GM21723 (cell line): ENCODE results near the gene EIF3K.
"Not testable (repeated sequence)": the region's sequence is repeated elsewhere in the genome, so short reads cannot be mapped to it uniquely, and the experiment has no call there.

Source experiments
- ATAC-seq: cut with Tn5 transposase; IDR thresholded peaks from one replicate; pipeline ENCODE4 v1.9.1; 2021; ENCODE audit warnings: mild to moderate bottlenecking, moderate library complexity; ENCODE audit not compliant: unreplicated experiment

The EIF3K gene, protein sequence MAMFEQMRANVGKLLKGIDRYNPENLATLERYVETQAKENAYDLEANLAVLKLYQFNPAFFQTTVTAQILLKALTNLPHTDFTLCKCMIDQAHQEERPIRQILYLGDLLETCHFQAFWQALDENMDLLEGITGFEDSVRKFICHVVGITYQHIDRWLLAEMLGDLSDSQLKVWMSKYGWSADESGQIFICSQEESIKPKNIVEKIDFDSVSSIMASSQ

DNA sequence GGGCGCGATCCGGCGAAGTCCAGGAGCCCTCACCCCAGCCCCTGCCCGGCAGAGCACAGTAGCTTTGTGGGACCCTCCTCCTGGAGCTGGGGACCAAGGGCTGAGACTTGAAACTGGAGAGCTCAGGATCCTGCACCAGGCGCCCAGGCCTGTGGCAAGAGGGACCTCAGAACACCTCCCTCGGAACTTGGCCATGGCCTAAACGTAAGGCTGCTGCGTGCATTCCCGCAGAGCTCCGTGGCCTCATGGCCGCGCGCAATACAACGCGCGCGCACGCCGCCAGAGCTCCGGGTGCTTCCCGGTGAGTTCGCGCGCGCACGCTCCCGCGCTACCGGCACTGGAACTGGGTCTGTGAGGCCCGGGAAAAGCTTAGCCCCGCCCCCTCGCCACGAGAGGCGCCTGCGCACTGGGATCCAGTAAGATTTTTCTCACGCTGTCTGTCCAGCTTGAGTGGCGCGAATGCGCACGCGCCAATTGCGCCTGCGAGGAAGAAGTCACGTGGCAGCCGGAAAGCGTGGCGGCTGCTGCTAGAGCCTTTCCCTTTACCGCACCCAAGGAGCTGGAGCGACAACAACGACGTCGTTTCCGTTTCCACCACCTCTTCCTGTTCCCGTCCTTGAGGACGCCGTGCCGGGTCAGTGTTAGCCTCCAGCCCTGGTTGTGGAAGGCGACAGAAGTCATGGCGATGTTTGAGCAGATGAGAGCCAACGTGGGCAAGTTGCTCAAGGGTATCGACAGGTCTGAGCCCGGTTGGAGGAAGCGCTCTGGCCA lies at the start of gene EIF3K:
TSS of gene EIF3K (plus strand) at position 599 of the 771 bp plus-strand sequence. CDS start at position 680, 81 bp downstream.
- ATAC-seq = peak; percentile 45

DNA sequence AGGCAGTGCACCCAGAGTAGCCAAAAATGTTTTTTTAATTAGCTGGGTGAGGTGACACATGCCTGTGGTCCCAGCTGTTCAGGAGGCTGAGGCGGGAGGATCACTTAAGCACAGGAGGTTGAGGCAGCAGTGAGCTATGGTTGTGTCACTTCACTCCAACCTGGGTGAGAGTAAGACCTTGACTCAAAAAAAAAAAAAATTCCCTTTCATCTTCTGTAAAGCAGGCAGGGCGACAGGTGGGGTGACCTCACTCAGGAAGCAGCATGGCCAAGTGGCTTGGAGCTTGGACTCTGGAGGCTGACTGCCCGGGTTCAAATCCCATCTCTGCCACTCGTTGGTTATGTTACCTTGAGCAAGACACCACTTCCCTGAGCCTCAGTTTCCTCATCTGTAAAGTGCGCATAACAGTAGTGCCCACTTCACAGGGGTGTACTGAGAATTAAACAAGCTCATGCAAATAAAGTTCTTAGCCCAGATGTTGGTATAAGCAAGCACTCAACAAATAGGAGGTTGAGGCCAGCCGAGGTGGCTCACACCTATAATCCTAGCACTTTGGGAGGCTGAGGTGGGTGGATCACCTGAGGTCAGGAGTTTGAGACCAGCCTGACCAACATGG lies 49.5 kb upstream of the EIF3K start:
- no peak for ATAC-seq

DNA sequence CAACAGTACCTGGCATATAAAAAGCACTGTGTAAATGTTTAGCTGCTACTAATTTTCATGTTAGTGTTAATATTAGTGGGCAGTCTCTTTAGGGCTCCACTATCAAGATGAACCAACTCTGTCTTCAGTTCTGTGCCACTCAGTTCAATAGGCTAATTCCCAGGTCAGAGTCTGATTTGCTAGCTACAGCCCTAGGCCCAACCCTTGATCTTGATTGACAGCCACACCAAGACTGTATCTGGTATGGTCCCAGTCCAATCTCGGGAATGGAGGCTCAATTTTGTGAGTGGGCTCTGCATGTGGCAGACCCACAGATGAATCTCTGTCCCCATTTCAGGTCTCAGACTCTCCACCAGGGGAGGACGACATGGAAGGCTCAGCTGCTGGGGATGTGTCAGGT lies 47.3 kb upstream of the EIF3K start:
- no peak for ATAC-seq

DNA sequence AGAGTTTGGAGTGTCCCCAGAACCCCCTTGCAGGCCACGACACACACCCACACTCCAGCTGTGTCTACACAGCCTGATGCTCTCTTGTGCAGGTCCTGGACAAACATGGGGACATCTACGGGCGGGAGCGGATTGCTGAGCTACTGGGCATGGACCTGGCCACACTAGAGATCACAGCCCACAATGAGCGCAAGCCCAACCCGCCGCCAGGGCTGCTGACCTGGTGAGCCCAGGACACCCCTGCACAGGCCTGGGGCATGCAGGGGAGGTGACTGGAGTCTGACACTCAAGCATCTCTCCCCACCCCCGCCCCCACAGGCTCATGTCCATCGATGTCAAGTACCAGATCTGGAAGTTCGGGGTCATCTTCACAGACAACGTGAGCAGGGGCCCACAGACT lies 41.2 kb upstream of the EIF3K start:
- ATAC-seq = no peak

DNA sequence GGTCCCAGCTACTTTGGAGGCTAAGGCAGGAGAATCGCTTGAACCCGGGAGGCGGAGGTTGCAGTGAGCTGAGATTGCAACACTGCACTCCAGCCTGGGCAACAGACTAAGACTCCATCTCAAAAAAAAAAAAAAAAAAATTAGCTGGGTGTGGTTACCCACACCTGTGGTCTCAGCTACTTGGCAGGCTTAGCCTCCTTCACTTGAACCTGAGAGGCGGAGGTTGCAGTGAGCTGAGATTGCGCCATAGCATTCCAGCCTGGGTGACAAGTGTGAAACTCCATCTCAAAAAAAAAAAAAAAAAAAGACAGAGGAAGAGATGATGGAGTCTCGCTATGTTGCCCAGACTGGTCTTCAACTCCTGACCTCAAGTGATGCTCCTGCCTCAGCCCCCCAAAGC lies 39.7 kb upstream of the EIF3K start:
- ATAC-seq = not testable (repeated sequence)

DNA sequence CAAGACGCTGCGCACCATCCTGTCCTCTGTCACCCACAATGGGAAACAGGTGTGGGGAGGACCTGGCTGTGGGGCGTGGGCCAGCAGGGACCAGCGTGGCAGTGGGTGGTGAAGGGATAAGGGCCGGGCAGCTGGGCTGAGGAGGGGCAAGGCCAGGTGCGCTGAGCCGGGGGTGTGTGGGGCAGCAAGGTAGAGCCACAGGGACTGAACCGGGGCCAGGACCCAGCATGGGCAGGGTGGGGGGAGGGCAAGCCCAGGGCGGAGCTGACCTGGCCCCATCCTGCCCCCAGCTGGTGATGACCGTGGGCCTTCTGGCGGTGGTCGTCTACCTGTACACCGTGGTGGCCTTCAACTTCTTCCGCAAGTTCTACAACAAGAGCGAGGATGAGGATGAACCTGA lies 38.9 kb upstream of the EIF3K start:
- no peak for ATAC-seq

DNA sequence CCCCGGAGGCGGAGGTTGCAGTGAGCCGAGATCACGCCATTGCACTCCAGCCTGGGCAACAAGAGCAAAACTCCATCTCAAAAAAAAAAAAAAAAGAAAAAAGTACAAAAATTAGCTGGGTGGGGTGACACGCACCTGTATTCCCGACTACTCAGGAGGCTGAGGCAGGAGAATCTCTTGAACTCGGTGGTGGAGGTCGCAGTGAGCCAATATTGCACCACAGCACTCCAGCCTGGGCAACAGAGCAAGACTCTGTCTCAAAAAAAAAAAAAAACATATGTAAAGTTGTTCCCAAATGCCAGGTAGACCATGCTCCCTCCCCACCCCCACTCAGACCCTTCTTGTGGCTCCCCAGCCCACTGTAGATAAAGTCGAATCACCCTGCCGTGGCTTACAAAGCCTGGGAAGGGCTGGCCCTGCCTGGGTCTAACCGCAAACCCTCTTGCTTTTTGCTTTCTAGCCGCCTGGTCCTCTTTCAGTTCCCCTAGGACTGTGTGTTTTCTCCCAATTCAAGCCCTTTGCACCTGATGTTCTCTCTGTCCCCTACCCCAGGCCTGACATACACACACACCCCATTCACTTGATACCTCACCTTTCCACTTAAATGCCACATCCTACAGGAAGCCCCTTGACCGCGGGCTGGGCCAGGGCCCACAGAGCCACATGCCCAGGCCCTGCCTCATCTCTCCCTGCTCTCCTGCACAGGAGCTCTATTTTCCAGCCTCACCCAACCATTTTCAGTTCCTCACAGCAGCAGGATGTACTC lies 35.6 kb upstream of the EIF3K start:
- peak; percentile 84 for ATAC-seq

DNA sequence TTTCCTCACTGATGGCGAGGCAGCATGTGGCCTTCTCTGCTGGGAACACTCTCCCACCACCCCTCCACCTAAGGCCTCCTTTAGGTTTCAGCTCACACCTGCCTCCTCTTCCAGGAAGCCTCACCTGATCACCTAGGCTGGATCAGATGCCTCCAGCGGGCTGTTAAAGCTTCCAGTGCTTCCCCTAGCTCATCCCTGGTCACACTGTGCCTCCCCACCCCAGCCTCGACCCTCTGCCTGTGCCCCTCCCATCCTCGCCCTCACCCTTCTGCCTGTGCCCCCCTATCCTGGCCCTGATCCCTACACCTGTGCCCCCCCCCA lies 35.0 kb upstream of the EIF3K start:
- no peak for ATAC-seq

DNA sequence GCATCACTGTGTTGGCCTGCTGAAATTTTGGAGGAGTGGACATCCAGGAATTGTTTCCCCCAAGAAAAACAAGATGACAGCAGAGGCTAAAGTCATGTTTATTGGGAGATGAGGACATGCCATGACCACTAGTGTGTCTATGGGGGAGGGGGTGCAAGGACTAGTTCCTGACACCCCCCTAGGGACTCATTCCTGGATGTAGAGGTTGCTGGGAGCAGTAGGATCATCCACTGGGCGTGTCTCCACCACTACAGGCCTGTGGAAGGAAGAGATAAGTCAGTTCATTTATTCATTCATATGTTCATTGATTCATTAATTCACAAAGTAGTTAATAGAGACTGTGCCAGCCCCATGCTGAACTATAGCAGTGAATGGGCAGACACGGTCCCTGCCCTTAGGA lies 31.4 kb upstream of the EIF3K start:
- no peak for ATAC-seq

DNA sequence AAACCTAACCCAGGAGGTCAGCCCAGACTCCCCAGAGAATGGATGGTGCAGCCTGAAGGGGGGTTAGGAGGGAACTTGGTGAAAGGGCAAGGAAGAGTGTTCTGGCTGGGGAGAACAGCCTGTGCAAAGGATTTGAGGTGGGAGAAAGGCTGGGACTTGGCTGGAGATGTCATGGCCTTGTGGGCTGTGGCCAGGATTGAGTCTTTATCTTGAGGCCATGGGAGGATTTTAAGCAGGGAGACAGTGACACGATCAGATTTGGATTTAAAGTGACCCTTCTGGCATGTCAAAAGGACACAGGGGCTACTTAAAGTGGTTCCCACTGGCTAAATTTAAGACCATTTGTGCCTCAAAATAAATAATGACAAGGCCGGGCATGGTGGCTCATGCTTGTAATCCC lies 30.9 kb upstream of the EIF3K start:
- no peak for ATAC-seq

DNA sequence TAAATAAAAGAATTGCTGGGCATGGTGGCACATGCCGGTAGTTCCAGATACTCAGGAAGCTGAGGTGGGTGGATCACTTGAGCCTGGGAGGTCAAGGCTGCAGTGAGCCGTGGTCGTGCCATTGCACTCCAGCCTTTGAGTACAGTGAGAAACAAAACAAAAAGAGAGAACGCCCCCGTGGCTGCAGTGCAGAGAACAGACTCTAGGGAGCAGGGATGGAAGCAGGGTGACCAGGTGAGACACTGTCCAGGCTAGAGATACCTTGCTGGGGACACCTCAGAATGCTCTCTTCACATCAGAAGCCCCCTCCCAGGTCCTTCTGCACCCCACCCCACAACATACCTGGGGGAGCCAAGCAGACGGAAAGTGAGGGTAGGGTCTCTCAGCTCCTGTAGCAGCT lies 26.0 kb upstream of the EIF3K start:
- ATAC-seq = no peak

DNA sequence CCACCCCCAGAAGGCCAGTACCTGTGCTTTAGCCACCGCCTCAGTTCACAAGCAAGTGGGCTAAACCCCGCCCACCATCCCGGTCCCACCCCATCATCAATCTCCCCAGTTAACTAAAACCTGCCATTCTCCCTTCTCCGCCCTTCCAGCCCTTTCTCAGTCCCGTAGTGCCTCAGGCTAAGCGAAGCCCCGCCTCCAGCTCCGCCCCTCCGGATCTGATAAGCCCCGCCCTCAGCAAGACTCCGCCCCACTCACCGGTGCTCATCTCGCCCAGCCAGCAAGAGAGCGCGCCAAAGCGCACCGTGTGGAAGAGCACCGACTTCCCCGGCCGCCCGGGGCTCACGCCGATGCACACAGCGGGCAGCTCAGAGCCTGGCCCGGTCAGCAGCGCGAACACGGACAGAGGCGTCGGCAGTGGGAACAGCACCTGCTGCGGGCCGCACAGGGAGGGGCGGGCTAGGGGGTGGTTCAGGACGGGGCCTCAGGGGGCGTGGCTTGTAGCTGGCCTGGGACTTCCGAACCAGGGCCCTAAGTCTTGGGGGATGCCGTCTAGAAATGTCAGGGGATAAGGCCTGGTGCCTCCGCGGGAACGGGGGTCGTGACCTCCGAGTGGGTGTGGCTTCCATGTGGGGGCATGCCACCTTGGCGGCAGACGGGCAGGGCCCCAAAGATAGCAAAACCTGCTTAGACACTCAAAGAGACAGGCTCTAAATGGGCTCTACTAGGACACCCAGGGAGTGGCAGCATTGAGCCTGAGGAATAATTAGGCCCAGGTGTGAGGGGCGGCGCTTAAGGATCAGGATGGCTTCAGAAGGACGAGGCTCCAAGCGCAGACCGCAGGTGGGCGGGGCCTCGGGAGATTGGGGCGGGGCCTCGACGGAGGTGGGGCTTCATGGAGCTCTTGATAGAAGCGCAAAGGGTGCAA lies 22.7 kb upstream of the EIF3K start:
- no peak for ATAC-seq

DNA sequence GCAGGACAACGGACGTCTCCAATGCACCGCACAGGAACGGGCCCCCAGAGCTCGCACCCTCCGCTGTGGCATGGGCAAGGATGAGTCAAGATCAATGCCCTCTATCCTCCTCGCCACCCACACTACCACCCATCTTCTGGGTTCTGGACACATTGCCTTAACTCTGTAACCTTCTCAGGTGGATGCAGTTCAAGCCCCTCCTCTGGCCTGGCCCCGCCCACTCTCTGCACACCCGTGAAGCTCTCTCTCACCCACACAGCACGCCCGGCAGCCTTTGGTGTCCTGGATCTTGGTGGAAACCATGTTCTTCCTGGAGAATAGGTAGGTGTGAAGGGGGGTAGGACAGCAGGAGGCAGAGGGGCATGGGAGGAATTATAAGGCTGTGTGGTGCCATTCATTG lies 21.9 kb upstream of the EIF3K start:
- ATAC-seq = no peak

DNA sequence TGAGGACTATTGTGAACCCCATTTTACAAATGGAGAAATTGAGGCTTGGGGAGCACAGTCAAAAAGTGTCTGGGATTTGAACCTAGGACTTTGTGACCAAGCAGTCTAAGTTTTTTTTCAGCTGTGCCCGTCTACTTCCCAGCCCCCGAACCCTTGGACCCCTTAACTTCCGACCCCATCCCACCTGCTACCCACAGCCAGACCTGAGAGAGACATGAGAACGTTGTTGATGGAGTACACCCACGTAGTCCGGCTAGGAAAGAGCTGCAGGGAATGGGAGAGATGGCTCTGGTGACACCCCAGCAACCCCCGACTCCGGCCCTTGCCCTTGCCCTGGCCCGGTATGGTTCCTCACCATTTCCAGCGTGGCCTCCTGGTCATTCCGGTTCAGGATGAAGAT lies 19.3 kb upstream of the EIF3K start:
- no peak for ATAC-seq

DNA sequence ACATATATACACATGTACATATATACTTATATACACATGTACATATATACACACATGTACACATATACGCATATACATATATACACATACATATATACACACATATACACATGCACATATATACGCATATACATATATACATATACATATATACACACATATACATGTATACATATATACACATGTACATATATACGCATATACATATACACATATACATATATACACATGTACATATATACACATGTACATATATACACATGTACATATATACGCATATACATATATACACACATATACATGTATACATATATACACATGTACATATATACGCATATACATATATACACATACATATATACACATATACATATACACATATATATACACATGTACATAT lies 16.1 kb upstream of the EIF3K start:
- not testable (repeated sequence) for ATAC-seq

DNA sequence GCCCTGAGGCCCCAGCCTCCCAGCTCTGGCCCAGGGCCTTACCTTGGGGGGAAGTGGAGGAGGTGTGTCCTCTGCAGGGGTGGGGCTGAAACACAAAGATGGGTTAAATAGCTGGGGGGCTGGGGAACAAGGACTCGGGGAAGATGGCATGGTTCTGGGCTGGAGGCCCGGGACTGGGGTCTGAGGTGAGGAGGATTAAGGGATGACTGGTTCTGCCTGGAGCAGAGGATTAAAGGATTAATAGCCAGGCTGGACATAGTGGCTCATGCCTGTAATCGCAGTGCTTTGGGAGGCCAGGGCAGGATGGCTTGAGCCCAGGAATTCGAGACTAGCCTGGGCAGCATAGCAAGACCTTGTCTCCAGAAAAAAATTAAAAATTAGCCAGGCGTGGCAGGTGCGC lies 12.9 kb upstream of the EIF3K start:
- no peak for ATAC-seq

DNA sequence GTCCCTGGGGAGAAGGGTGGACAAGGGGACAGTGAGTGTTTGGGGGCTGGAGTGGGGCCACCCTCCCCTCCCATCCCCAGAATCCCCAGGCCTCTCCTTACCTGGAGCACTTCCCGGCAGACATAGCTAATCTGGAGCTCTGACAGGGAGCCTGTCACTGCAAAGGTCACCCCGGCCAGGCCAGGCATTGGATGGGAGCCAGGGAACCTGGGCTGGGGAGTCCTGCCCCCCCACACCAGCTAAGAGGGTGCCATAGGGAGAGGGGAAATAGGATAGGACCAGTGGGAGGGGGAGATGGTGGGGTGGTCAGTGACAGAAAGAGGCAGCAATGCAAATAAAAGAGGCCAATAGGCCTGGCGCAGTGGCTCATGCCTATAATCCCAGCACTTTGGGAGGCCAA lies 4.7 kb upstream of the EIF3K start:
- no peak for ATAC-seq

DNA sequence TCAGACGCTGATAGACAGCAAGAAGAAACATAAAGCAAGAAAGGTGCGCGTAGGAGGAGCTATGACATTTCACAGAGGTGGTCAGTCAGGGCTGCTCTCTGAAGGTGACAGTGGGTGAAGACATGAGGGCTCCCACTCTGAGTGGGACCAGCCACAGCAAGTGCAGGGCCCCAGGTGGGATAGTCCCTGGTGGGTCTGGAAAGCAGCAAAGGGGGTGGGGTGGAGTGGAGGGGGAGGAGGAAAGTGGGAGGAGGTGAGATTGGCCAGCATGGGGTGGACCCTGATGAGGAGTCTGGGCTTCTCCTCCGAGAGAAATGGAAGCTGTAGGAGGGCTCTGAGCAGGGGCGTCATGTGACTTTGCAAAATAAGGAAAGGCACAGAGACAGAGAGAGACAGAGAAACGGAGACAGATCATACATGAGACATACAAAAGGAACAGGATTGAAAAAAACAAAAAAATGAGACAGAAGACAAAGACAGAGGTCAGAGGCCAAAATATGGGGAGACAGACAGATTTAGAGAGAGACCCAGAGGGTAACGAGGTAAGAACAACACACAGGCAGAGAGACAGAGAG lies 3.9 kb upstream of the EIF3K start:
- no peak for ATAC-seq

DNA sequence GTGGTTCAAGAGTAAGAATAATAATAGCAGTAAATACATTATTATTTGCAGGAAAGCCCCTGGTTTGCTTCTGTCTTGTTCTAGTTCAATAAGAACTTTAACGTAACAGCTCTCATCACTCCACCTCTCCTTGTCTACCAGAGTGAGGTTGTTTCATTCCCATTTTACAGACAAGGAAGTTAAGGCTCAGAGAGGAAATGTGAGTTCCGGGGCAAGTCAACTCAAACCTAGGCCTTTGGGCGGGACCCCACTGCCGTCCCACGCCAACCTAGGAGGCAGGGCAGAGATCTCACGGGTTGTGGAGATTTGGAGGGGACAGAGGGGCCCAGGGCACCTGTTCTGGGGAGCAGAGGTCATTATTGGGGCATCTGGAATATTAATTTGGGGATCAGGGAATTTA lies 2.7 kb upstream of the EIF3K start:
- ATAC-seq = no peak

DNA sequence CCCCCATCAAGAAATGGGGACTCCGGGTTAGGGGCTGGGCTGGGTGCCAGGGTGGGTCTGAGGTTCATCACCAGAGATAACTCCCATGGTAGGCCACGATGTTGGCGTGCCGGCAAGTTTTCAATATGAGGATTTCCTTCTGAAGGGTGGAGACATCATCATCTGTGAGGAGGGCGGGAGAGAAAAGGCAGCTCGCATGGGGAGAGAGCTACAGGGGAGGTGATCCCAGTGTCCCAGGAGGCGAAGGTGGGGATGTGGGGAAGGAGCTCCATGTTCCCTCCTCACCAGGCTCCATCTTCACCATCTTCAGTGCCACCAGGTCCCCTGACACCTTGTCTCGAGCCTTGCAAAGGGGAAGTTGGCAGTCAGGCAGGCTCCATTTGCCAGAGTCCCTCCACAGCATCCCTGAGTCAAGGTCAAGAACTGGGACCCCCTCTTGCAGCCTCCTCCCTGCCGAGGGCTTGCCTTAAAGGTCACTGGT lies 1.7 kb upstream of the EIF3K start:
- ATAC-seq = peak; percentile 6
